Tibial artery (tissue), 4 donors: ENCODE data around the gene DENND10.

Experiments
- DNase-seq, 2 donors: peaks; one replicate each; pipeline ENCODE4 v3.0.0-alpha.2; 2019
- H3K27ac ChIP-seq, 2 donors: fragments of 200-600 bp; sonication (generic) in 1 of 2; 1 replicate in 1 of 2; 2 replicates in 1 of 2; pipeline ENCODE4 v1.5.1; 2018 to 2019; ENCODE audit warnings: mild to moderate bottlenecking in 1 of 2
- H3K27me3 ChIP-seq, 2 donors: fragments of 200-600 bp; sonication (generic) in 1 of 2; one replicate each; pipeline versions ENCODE4 v1.5.1 to v1.6.0; 2016 to 2019
- H3K36me3 ChIP-seq, 3 donors: fragments of 200-600 bp; sonication (generic) in 2 of 3; one replicate each; pipeline ENCODE4 v1.5.1; 2016 to 2019; ENCODE audit warnings: mild to moderate bottlenecking in 2 of 3
- H3K4me1 ChIP-seq, 4 donors: fragments of 200-600 bp; sonication (generic) in 2 of 4; 1 replicate in 3 of 4; 2 replicates in 1 of 4; pipeline ENCODE4 v1.5.1; 2016 to 2019
- H3K4me3 ChIP-seq, 2 donors: fragments of 200-600 bp; sonication (generic) in 1 of 2; 1 replicate in 1 of 2; 2 replicates in 1 of 2; pipeline ENCODE4 v1.5.1; 2018 to 2019; ENCODE audit warnings: mild to moderate bottlenecking in 2 of 2
- H3K9me3 ChIP-seq, 3 donors: fragments of 200-600 bp; sonication (generic) in 1 of 3; one replicate each; pipeline ENCODE4 v1.5.1; 2016 to 2019
- CTCF ChIP-seq, 2 experiments: fragments of 200-600 bp in 1 of 2; fragments of 450-650 bp in 1 of 2; IDR thresholded peaks; one replicate each; pipeline ENCODE4 v1.5.1; 2017 to 2019; ENCODE audit warnings: antibody characterized with exemption in 2 of 2, mild to moderate bottlenecking in 1 of 2, moderate library complexity in 1 of 2
- intact Hi-C: fragments of 100-400 bp; cut with DNase I; formaldehyde crosslinking; loops from one replicate; pipeline ENCODE4 v1.15.0; 2023; ENCODE audit warnings: low total_unique reads

DENND10 gene

GRCh38 chr10:119162452-119163092 lies 58.7 kb downstream of the DENND10 start:
- H3K36me3 ChIP-seq: peaks cover 15 to 40% (median 22%) of the 10 kb centered on the region in 3 donors
- H3K27me3 ChIP-seq: no peaks in the 10 kb centered on the region
- intact Hi-C loops: no loop called here
- H3K4me3 ChIP-seq: no peak overlapping the region
- no peak overlapping the region for H3K27ac ChIP-seq
- no peaks in the 10 kb centered on the region for H3K9me3 ChIP-seq
- H3K4me1 ChIP-seq: peaks cover 0 to 18% (median 8%) of the 10 kb centered on the region in 4 donors
- DNase-seq: peak in 1 of 2 donors; percentile 31
- no peak for TF ChIP-seq CTCF (IDR thresholded peaks at IDR 0.05)

DNA sequence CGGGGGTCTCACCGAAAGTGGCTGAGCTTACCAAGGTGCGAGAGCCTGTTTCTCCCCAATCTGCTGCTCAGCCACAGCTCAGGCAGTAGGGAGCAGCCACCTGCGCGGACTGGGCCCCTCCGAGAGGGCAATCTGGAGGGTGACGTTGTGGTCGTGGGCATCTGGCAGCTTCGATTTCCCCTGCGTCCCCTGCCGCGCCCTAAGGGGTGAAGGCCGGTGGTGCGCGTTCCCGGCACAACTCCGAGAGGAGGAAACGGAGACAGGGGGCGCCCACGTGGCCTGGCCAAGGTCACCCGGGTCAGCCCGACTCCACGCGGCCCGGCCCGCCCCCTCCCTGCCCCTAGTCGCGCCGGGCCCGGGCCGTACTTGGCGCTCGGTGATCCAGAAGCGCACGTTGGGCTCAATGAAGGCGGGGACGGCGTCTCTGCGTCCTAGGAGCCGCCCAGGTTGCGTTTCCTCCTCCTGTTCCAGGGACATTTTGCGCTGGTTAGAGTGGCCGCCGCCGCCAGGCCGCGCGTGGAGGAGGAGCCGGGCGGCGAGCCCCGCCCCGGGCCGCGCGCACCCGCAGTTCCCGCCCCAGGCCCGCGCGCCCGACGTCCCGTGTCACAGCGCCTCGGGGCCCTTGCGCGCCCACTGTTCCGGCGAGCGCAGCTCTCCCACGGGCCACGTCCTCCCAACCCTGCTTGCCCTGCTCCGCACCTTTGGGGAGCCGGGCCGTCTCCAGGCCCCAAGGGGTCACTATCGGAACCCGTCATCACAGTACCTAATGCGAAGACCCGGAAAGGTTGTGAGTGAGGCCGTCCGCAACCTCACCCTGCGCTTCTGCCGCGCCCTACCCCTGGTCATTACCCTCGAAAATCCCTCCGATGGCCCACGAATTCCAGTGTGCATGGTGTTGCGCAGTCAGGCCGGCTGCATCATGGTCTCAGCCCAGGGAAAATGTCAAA lies 61.5 kb downstream of the DENND10 start, which contains the start of gene SFXN4:
Gene SFXN4 (minus strand): TSS at position 544 of the 947 bp plus-strand sequence. CDS start 67 bp downstream, at position 477.
- Histone ChIP-seq H3K36me3 (peaks cover 23 to 33% (median 25%) of the 10 kb centered on the region in 3 donors), H3K4me1 (peaks cover 0 to 18% (median 8%) of the 10 kb centered on the region in 4 donors), H3K27ac (peak within 1 kb of the TSS; percentile 83 to 96), H3K27me3 (no peaks in the 10 kb centered on the region), H3K4me3 (peak within 1 kb of the TSS; percentile 68 to 83), H3K9me3 (no peaks in the 10 kb centered on the region)
- peak; percentile 77 to 90 for DNase-seq
- TF ChIP-seq CTCF (IDR thresholded peaks at IDR 0.05): peak in 1 of 2 experiments; percentile 16
- intact Hi-C loops: no loop called here

DNA sequence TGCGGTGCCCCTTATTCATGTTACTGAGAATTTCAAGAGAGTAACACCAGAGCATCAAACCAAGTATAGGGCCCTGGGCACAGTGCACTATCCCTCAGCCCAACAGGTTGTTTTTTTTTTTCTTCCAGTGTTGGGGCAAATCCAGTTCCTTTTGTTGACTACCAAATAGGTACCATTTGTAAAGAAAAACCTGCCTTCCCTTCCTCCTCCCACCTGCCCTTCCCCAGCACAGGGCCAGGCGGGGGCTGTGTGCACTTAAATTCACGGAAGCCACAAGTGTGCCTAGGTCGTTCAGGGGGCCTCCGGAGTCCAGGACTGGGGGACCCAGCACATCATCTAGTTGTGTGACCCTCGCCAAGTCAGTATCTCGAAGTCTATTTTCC lies 62.2 kb downstream of the DENND10 start:
- peak in 1 of 2 donors; percentile 49 for DNase-seq
- intact Hi-C loops: no loop called here
- Histone ChIP-seq H3K4me1 (peaks cover 0 to 18% (median 8%) of the 10 kb centered on the region in 4 donors), H3K27me3 (no peaks in the 10 kb centered on the region), H3K27ac (peak overlapping the region; percentile 83 to 96), H3K9me3 (no peaks in the 10 kb centered on the region), H3K4me3 (peak overlapping the region; percentile 68 to 83), H3K36me3 (peaks cover 30 to 33% (median 32%) of the 10 kb centered on the region in 3 donors)
- TF ChIP-seq CTCF (IDR thresholded peaks at IDR 0.05): no peak

- Histone ChIP-seq H3K9me3 (no peaks in the 10 kb centered on the region), H3K36me3 (peaks cover 34 to 37% (median 35%) of the 10 kb centered on the region in 3 donors), H3K4me1 (peaks cover 0 to 18% (median 8%) of the 10 kb centered on the region in 4 donors), H3K27me3 (no peaks in the 10 kb centered on the region), H3K27ac (peak overlapping the region; percentile 83 to 96), H3K4me3 (no peak overlapping the region)
- no peak for TF ChIP-seq CTCF (IDR thresholded peaks at IDR 0.05)
- peak in 1 of 2 donors; percentile 57 for DNase-seq
- intact Hi-C loops: no loop called here
Measured at GRCh38 chr10:119166564-119166963, 62.7 kb downstream of the DENND10 start.

DNA sequence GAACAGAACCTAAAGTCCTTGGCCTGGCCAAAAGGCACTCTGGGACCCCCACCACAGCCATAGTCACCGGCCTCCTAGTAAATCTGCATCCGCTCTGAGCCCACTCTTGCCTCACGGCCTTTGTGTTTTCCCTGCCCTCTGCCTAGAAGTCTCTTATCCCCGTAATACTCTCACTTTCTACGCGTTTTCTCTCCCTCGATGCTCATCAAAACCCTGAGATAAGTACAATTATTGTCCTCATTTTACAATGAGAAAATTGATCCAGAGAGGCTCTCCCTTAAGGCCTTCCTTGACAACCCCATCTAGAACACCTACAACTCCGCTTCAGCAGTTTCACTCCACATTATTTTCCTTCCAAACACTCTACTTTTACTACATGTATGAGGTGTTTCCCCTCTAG lies 63.1 kb downstream of the DENND10 start:
- Histone ChIP-seq H3K4me1 (peaks cover 0 to 18% (median 8%) of the 10 kb centered on the region in 4 donors), H3K9me3 (no peaks in the 10 kb centered on the region), H3K36me3 (peaks cover 37 to 41% (median 39%) of the 10 kb centered on the region in 3 donors), H3K27ac (no peak overlapping the region), H3K27me3 (no peaks in the 10 kb centered on the region), H3K4me3 (no peak overlapping the region)
- no peak for TF ChIP-seq CTCF (IDR thresholded peaks at IDR 0.05)
- no peak for DNase-seq
- intact Hi-C loops: no loop called here
